ENCODE measurements around the gene STK40. TPM values are rescaled to one million over a fixed set of nuclear protein-coding genes. Genes with fewer than 3 reads are reported as not detected.

Gene STK40
- total and polyA plus RNA-seq, 8 donors: 14.0 to 57.4 (median 28.4) TPM

DNA sequence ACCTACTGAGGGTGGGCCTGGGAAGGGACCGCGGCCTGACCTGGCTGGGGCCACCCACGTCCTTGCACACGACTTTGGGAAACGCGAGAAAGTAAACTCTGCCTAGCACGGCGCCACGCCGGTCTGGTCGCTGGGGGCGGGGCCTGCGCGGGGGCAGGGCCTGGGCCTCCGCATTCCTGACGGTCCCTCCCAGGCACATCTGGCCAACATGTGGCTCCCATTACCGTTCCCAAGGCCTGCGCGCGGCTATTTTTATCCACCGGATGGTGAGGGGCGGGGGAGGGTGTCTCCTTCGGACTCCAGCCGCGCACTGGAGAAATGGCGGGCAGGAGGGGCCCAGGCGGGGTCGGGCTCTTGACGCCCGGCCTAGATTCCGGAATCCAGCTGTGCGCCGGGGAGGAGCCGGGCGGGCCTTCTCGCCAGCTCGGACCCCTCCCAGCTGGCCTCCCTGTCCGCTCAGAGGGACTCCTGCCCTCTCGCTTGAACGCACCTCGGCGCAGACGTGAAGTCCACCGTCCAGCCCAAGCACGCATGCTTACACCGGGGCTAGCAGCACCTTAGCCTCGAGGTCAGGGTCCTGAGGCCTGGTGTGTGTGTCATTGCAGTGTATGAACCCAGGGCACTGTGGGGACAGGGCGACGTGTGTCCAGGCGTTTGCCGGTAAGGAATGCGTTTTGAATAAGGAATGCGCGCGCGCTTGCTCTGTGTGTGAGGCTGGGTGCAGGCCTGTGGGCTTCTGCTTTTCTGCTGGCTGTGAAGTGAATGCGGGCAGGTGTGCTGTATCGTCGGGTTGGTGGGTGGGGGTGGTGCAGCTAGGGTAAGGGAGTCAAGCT, 64.4 kb downstream of the STK40 start:
- WGBS, 5 donors: 14 to 30% (median 20%) methylated on average over 28 to 59 of the region's 59 CpGs
- peak; percentile 60 to 95 for DNase-seq
- Histone ChIP-seq H3K4me1 (peaks cover 34 to 42% (median 39%) of the 10 kb centered on the region in 4 donors), H3K27ac (peak overlapping the region; percentile 57 to 93 (median 88)), H3K9me3 (no peaks in the 10 kb centered on the region), H3K27me3 (peaks cover 0 to 18% (median 7%) of the 10 kb centered on the region in 3 donors), H3K4me3 (peak overlapping the region; percentile 39 to 85 (median 72)), H3K36me3 (no peaks in the 10 kb centered on the region)
- intact Hi-C loops (cut with DNase I; ENCODE audit: low total_unique reads): no loop called here
- TF ChIP-seq POLR2AphosphoS5 (IDR thresholded peaks at IDR 0.05): peak in 2 of 3 donors; percentile 6 to 16
- TF ChIP-seq POLR2A (IDR thresholded peaks at IDR 0.05): no peak

DNA sequence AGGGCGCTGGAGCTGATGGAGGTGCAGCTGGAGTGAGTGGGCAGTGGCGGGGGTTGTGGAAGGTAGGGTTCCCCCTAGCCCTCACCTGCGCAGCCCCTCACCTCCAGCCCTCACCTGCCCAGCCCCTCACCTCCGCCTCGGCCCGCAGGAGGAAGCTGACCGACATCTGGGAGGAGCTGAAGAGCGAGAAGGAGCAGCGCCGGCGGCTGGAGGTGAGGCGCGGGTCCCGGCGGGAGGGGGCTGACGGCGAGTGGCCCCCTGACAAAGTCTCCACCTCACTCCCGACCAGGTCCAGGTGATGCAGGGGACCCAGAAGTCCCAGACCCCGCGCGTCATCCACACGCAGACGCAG, 65.0 kb downstream of the STK40 start:
- 2 to 24% (median 11%) methylated on average over 9 to 23 of the region's 23 CpGs for WGBS, 5 donors
- Histone ChIP-seq H3K4me1 (peaks cover 34 to 42% (median 39%) of the 10 kb centered on the region in 4 donors), H3K4me3 (peak overlapping the region; percentile 39 to 85 (median 72)), H3K36me3 (no peaks in the 10 kb centered on the region), H3K27me3 (peaks cover 0 to 18% (median 7%) of the 10 kb centered on the region in 3 donors), H3K27ac (peak overlapping the region; percentile 48 to 93 (median 88)), H3K9me3 (no peaks in the 10 kb centered on the region)
- TF ChIP-seq EP300 (IDR thresholded peaks at IDR 0.05) (no peak), CTCF (IDR thresholded peaks at IDR 0.05) (no peak), POLR2AphosphoS5 (IDR thresholded peaks at IDR 0.05) (no peak), POLR2A (IDR thresholded peaks at IDR 0.05) (no peak)
- no peak for DNase-seq
- intact Hi-C loops (cut with DNase I; ENCODE audit: low total_unique reads): no loop called here

DNA sequence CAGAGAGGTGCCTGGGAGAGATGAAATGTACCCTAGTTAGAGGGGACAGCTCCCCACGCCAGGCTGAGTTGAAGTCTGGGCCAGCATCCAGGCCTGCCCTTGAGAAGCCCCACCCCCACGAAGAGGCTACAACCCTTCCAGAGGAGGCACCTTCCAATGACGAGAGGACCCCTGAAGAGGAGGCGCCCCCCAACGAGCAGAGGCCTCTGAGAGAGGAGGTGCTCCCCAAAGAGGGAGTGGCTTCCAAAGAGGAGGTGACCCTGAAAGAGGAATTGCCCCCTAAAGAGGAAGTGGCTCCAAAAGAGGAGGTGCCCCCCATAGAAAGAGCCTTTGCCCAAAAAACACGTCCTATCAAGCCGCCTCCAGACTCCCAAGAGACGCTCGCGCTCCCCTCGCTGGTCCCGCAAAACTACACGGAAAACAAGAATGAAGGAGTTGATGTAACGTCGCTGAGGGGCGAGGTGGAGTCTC, 65.4 kb downstream of the STK40 start:
- Histone ChIP-seq H3K27ac (peak overlapping the region in 4 of 5 donors; percentile 80 to 93 (median 90)), H3K27me3 (peaks cover 0 to 18% (median 7%) of the 10 kb centered on the region in 3 donors), H3K4me1 (peaks cover 34 to 42% (median 39%) of the 10 kb centered on the region in 4 donors), H3K36me3 (no peaks in the 10 kb centered on the region), H3K4me3 (peak overlapping the region; percentile 39 to 85 (median 72)), H3K9me3 (no peaks in the 10 kb centered on the region)
- DNase-seq: peak in 1 of 2 donors; percentile 50
- WGBS, 5 donors: 27 to 60% (median 36%) methylated on average over 16 of the region's 16 CpGs
- TF ChIP-seq POLR2A (IDR thresholded peaks at IDR 0.05): no peak
- no peak for TF ChIP-seq EP300 (IDR thresholded peaks at IDR 0.05)
- no peak for TF ChIP-seq POLR2AphosphoS5 (IDR thresholded peaks at IDR 0.05)
- no peak for TF ChIP-seq CTCF (IDR thresholded peaks at IDR 0.05)
- intact Hi-C loops (cut with DNase I; ENCODE audit: low total_unique reads): no loop called here

- 95 to 99% (median 97%) methylated on average over 7 of the region's 7 CpGs for WGBS, 5 donors
- TF ChIP-seq CTCF (IDR thresholded peaks at IDR 0.05) (no peak), POLR2AphosphoS5 (IDR thresholded peaks at IDR 0.05) (no peak), POLR2A (IDR thresholded peaks at IDR 0.05) (no peak), EP300 (IDR thresholded peaks at IDR 0.05) (no peak)
- H3K36me3 ChIP-seq: peaks cover 2 to 17% (median 5%) of the 10 kb centered on the region in 4 donors
Measured at GRCh38 chr1:36309397-36309796, 76.3 kb downstream of the STK40 start.

More at GRCh38 chr1:36309397-36309796, 76.3 kb downstream of the STK40 start:
- H3K9me3 ChIP-seq: no peaks in the 10 kb centered on the region
- no peak for DNase-seq
- H3K4me1 ChIP-seq: peaks cover 10 to 27% (median 23%) of the 10 kb centered on the region in 4 donors
- intact Hi-C loops (cut with DNase I; ENCODE audit: low total_unique reads): no loop called here
- no peaks in the 10 kb centered on the region for H3K27me3 ChIP-seq
- H3K4me3 ChIP-seq: no peak overlapping the region
- H3K27ac ChIP-seq: no peak overlapping the region
